Neural crest cell (in vitro differentiated cells): ENCODE measurements around the gene WRAP73. TPM values are rescaled to one million over a fixed set of nuclear protein-coding genes. Genes with fewer than 3 reads are reported as not detected.

Experiments
- DNase-seq: peaks from one replicate; pipeline ENCODE4 v3.0.0; 2021; ENCODE audit warnings: low read depth, mixed read lengths, low spot score
- H3K27ac Mint-ChIP-seq: one replicate; pipeline ENCODE4 v1.8.0; 2021; ENCODE audit warnings: mild to moderate bottlenecking, mixed read lengths; ENCODE audit not compliant: unreplicated experiment
- H3K27me3 Mint-ChIP-seq: 2 replicates; pipeline ENCODE4 v1.8.0; 2021; ENCODE audit warnings: low read depth, mild to moderate bottlenecking, mixed read lengths
- H3K36me3 Mint-ChIP-seq: 2 replicates; pipeline ENCODE4 v1.8.0; 2021; ENCODE audit warnings: low read depth, mild to moderate bottlenecking, mixed read lengths
- H3K4me1 Mint-ChIP-seq: 2 replicates; pipeline ENCODE4 v1.8.0; 2021; ENCODE audit warnings: mixed read lengths
- H3K4me3 Mint-ChIP-seq: one replicate; pipeline ENCODE4 v1.8.0; 2021; ENCODE audit warnings: mild to moderate bottlenecking, mixed read lengths
- H3K9me3 Mint-ChIP-seq: 2 replicates; pipeline ENCODE4 v1.8.0; 2021; ENCODE audit warnings: mixed read lengths
- CTCF ChIP-seq: fragments of 200-600 bp; sonication (generic); conservative IDR thresholded peaks from 2 replicates; pipeline ENCODE4 v1.5.0; 2021; ENCODE audit warnings: antibody characterized with exemption, mild to moderate bottlenecking
- total RNA-seq: library from RNA; stranded (reverse); gene quantifications from 2 replicates; pipeline ENCODE4 v1.2.1, GENCODE V29; 2021

Gene WRAP73
- total RNA-seq, 1 donor from 2014 or later, result 28.9 TPM

DNA sequence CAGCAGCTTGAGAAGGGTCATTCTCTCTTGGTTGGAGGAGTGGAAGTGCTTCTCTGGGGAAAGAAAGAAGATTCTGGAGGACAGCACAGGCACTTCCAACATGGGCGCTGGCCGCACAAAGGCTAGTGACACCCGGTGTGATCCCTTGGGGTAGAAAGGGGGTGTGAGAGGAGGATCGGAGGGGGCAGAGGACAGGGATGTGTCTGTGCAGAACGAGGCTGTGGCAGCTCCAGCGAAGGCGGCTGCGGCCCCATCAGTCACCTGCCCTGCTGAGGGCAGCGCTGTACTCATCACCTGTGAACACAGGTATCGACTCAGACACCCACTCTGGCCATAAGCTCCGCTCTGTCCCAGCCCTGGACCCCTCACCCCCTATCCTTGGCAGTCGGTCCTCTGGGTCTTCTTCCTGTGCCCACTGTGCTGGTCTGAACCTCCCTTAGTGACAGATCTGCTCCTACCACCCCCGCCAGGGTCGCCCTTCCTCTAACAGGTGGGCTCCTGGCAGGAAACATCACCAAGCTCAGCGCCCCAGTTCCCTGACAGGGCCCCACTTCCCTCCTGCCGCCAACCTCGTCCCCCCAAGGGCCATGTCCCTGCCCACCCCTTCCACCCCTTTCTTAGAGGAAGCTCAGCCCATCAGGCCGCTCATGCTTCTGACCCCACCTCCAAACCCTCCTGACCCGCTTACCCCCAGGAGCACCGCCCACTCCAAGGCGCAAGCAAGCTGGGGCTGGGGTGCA, 22.5 kb upstream of the WRAP73 start:
- H3K4me1 Mint-ChIP-seq, result peaks cover 6% of the 10 kb centered on the region
- H3K36me3 Mint-ChIP-seq, result no peaks in the 10 kb centered on the region
- no peak overlapping the region for H3K27ac Mint-ChIP-seq
- H3K9me3 Mint-ChIP-seq, result no peaks in the 10 kb centered on the region
- DNase-seq, result no peak
- H3K4me3 Mint-ChIP-seq, result no peak overlapping the region
- no peak for TF ChIP-seq CTCF
- peaks cover 28% of the 10 kb centered on the region for H3K27me3 Mint-ChIP-seq

GRCh38 chr1:3671371-3672180, 21.7 kb upstream of the WRAP73 start:
- TF ChIP-seq CTCF, result no peak
- Mint-ChIP-seq H3K4me1 (peaks cover 10% of the 10 kb centered on the region), H3K27me3 (peaks cover 28% of the 10 kb centered on the region), H3K4me3 (no peak overlapping the region), H3K9me3 (no peaks in the 10 kb centered on the region), H3K36me3 (no peaks in the 10 kb centered on the region), H3K27ac (no peak overlapping the region)
- no peak for DNase-seq

DNA sequence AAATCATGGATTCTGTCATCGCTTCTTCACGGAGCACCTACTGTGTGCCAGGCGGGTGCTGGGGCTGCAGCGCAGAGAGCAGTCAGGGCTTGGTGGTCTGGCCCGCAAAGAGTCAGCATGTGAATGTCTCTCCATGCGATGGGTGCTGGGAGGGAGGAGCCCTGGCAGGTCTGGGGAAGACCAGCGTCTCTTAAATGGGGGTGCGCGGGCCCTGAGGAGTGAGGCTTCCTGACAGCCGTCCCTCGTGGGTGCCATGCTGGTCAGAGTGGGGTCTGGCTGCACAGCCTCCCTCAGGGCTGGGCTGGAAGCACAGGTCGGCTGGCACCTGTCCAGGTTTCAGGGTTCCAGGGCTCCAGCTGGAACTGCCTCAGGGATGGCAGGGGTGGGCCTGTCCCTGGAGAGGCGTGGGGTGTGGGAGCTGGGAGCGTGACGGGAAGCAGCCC, 20.9 kb upstream of the WRAP73 start:
- H3K9me3 Mint-ChIP-seq, result no peaks in the 10 kb centered on the region
- no peak overlapping the region for H3K4me3 Mint-ChIP-seq
- H3K27ac Mint-ChIP-seq, result no peak overlapping the region
- no peaks in the 10 kb centered on the region for H3K36me3 Mint-ChIP-seq
- peaks cover 16% of the 10 kb centered on the region for H3K4me1 Mint-ChIP-seq
- TF ChIP-seq CTCF, result no peak
- H3K27me3 Mint-ChIP-seq, result peaks cover 28% of the 10 kb centered on the region
- DNase-seq, result no peak

GRCh38 chr1:3669971-3670431, 20.1 kb upstream of the WRAP73 start:
- no peak overlapping the region for H3K4me3 Mint-ChIP-seq
- TF ChIP-seq CTCF, result no peak
- H3K27me3 Mint-ChIP-seq, result peaks cover 28% of the 10 kb centered on the region
- H3K36me3 Mint-ChIP-seq, result no peaks in the 10 kb centered on the region
- H3K9me3 Mint-ChIP-seq, result no peaks in the 10 kb centered on the region
- H3K4me1 Mint-ChIP-seq, result peaks cover 18% of the 10 kb centered on the region
- no peak overlapping the region for H3K27ac Mint-ChIP-seq
- no peak for DNase-seq

- no peak for TF ChIP-seq CTCF
- no peaks in the 10 kb centered on the region for H3K36me3 Mint-ChIP-seq
- no peak overlapping the region for H3K27ac Mint-ChIP-seq
- no peak overlapping the region for H3K4me3 Mint-ChIP-seq
- no peak for DNase-seq
- H3K27me3 Mint-ChIP-seq, result peaks cover 28% of the 10 kb centered on the region
- H3K4me1 Mint-ChIP-seq, result peaks cover 21% of the 10 kb centered on the region
- no peaks in the 10 kb centered on the region for H3K9me3 Mint-ChIP-seq
Observed at GRCh38 chr1:3669421-3669821, 19.5 kb upstream of the WRAP73 start.
